Erythroblast (primary cell): Measurements from ENCODE around the gene JUNB.

ENCODE experiments used
- GATA1 ChIP-seq: IDR thresholded peaks from 2 replicates; pipeline ENCODE4 v1.6.1; 2011; ENCODE audit warnings: low read depth, mild to moderate bottlenecking, control low read depth, low read length, moderate library complexity
- POLR2A ChIP-seq: IDR thresholded peaks from 2 replicates; pipeline ENCODE4 v1.6.1; 2011; ENCODE audit warnings: mild to moderate bottlenecking, low read length

DNA sequence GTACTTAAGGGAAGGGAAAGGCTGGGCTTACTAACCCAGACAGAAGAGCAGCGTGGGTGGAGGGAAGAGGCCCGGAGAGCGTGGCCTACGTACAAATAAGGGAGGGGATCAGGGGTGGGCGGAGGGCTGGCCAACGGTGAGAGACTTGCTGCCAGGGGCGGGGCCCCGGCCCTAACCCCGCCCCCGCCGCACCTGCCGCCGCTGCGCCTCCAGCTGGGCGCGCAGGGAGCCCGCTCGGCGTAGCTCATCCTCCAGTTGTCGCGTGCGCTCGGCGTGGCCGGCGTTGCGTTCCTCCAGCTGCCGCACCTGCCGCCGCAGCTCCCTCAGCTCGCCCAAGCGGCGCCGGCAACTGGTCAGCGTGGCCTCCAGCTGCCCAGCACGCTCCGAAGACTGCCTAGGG lies 21.6 kb upstream of the JUNB start:
- TF ChIP-seq POLR2A (no peak), GATA1 (no peak)
